GM12891 (cell line): ENCODE results near the gene BRS3.

Experiments used
- PAX5 ChIP-seq: IDR thresholded peaks from 2 replicates; pipeline ENCODE4 v1.6.1; 2011; ENCODE audit warnings: low read length, moderate library complexity, mild to moderate bottlenecking; ENCODE audit not compliant: insufficient read depth, severe bottlenecking
- POLR2A ChIP-seq: IDR thresholded peaks from 2 replicates; pipeline ENCODE4 v1.6.1; 2011; ENCODE audit warnings: low read depth, low read length, control low read depth
- POLR2AphosphoS5 ChIP-seq: IDR thresholded peaks from 2 replicates; pipeline ENCODE4 v1.6.1; 2011; ENCODE audit warnings: low read depth, low read length, control low read depth
- POU2F2 ChIP-seq: IDR thresholded peaks from 2 replicates; pipeline ENCODE4 v1.6.1; 2011; ENCODE audit warnings: low read depth, mild to moderate bottlenecking, control low read depth, low read length, moderate library complexity
- SPI1 ChIP-seq: IDR thresholded peaks from 2 replicates; pipeline ENCODE4 v1.6.1; 2011; ENCODE audit warnings: low read depth, low read length, control low read depth
- TAF1 ChIP-seq: IDR thresholded peaks from 2 replicates; pipeline ENCODE4 v1.6.1; 2011; ENCODE audit warnings: low read depth, low read length, control low read depth

DNA sequence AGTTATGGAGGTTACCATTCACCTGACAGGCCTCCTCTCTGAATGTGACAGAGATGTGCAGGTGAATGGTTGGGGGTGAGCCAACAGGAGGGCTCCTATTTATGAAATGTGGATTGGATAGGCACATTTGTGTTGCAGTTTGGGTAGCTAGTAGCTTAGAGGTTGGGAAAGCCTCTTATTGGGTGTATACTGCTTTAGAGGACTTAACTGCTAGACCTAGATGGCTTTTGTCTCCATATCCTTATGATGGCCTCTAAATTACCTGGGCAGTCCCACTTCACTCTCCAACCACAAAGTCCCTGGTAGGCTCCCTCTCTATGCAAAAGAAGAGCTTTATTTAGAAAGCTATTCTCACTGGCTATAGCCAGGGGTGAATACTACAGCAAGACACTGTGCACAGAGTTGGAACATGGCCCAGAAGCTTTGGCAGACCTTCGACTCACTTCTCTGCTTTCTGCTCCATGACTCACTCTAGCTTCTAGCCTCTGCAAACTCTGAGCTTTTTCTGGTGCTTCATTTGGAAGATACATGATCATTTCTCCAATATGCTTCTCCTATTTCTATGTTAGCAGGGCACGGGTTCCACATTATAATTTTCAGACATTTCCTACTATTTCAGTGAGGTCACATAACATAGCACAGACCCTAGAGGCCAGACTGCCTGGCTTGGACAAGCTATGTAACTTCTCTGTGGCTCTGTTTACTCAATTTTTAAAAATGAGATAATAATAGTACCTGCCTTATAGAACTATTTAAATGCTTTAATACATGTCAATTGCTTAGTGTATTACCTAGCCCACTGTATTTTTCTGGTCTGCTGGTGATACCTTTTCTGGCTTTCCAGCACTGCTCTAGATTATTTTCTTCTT lies 38.2 kb downstream of the BRS3 start:
- TF ChIP-seq TAF1 (no peak), POLR2A (no peak), POLR2AphosphoS5 (no peak), PAX5 (no peak), SPI1 (no peak), POU2F2 (no peak)
